Sigmoid colon (tissue), 3 donors: ENCODE measurements around the gene PSMC1.

Experiments used
- CTCF ChIP-seq, 4 experiments: fragments of 450-650 bp in 3 of 4; fragments of 200-600 bp in 1 of 4; IDR thresholded peaks; one replicate each; pipeline ENCODE4 v1.5.1; 2016 to 2019; ENCODE audit warnings: antibody characterized with exemption in 4 of 4, mild to moderate bottlenecking in 3 of 4, moderate library complexity in 2 of 4
- POLR2A ChIP-seq, 2 donors: fragments of 450-650 bp; IDR thresholded peaks; one replicate each; pipeline ENCODE4 v1.6.1; 2016; ENCODE audit warnings: antibody characterized with exemption in 2 of 2, mild to moderate bottlenecking in 2 of 2, moderate library complexity in 2 of 2

- TF ChIP-seq CTCF (IDR thresholded peaks at IDR 0.05) (peak; percentile 34 to 66 (median 46)), POLR2A (IDR thresholded peaks at IDR 0.05) (no peak)
Measured at GRCh38 chr14:90301668-90302090, 45.3 kb downstream of the PSMC1 start.
